H1 (cell line): ENCODE measurements around the gene BMAL2. TPM values are rescaled to one million over a fixed set of nuclear protein-coding genes. Genes with fewer than 3 reads are reported as not detected.

Experiments
- CBX8 ChIP-seq: fragments of 300-800, 300-1000 bp; sonication (generic); IDR thresholded peaks from 2 replicates; pipeline ENCODE4 v1.7.1; 2016; ENCODE audit warnings: low read depth, low read length, borderline replicate concordance
- CEBPB ChIP-seq: IDR thresholded peaks from 2 replicates; pipeline ENCODE4 v1.6.1; 2012; ENCODE audit warnings: low read depth, low read length
- CHD1 ChIP-seq: IDR thresholded peaks from 2 replicates; pipeline ENCODE4 v1.6.1; 2012; ENCODE audit warnings: low read depth, low read length, improper control_type of control experiment
- E2F6 ChIP-seq: IDR thresholded peaks from 2 replicates; pipeline ENCODE4 v1.6.1; 2012; ENCODE audit warnings: inconsistent platforms
- JUN ChIP-seq: IDR thresholded peaks from 2 replicates; pipeline ENCODE4 v1.6.1; 2011; ENCODE audit warnings: low read depth, mild to moderate bottlenecking, improper control_type of control experiment, low read length
- NRF1 ChIP-seq: IDR thresholded peaks from 2 replicates; pipeline ENCODE4 v1.6.1; 2011; ENCODE audit warnings: mild to moderate bottlenecking, low read depth, low read length, improper control_type of control experiment
- RNF2 ChIP-seq: fragments of 200-900, 300-1000 bp; sonication (generic); IDR thresholded peaks from 2 replicates; pipeline ENCODE4 v1.7.1; 2016; ENCODE audit warnings: borderline replicate concordance, low read depth, mild to moderate bottlenecking, antibody characterized with exemption, low read length; ENCODE audit not compliant: poor library complexity, severe bottlenecking; ENCODE audit errors: missing control alignments
- RXRA ChIP-seq: IDR thresholded peaks from 2 replicates; pipeline ENCODE4 v1.6.1; 2011; ENCODE audit warnings: low read depth, mild to moderate bottlenecking, low read length, moderate library complexity; ENCODE audit not compliant: insufficient read depth
- TAF1 ChIP-seq: IDR thresholded peaks from 2 replicates; pipeline ENCODE4 v1.6.1; 2011; ENCODE audit warnings: mild to moderate bottlenecking, low read depth, low read length
- polyA plus RNA-seq, 7 experiments: library from polyadenylated mRNA; depleted of rRNA in 3 of 7; stranded (reverse) in 5 of 7; unstranded in 2 of 7; fragments of >200 nt in 5 of 7; fragments of 200-250 nt in 2 of 7; gene quantifications; 1 replicate in 5 of 7; 2 replicates in 1 of 7; 4 replicates in 1 of 7; pipeline versions ENCODE4 v1.2.1 to v1.2.3, GENCODE V29; 2011 to 2013; ENCODE audit warnings: missing spikeins in 2 of 7, mixed read lengths in 2 of 7
- total RNA-seq: library from RNA; stranded (reverse); fragmentation: NEBNext Ultra II Directional; extraction: Animal tissue kit (Norgen Biotek cat#: 25700); gene quantifications from 2 replicates; pipeline ENCODE4 v1.2.1, GENCODE V29; 2021

The BMAL2 gene
- total and polyA plus RNA-seq, 2 of the 8 experiments (the other 6 are each of a cell fraction or from before 2014, with no cell fraction given) = 3.2 to 20.6 TPM

GRCh38 chr12:27331291-27331926 is 1.2 kb upstream of the BMAL2 start (continued):
- TF ChIP-seq TAF1 (no peak), RNF2 (no peak), CBX8 (no peak), JUN (no peak), E2F6 (no peak), CEBPB (no peak), NRF1 (no peak), RXRA (no peak), CHD1 (no peak)
